ENCODE data around the gene GARIN5B. TPM values are rescaled to one million over a fixed set of nuclear protein-coding genes. Genes with fewer than 3 reads are reported as not detected.

Gene GARIN5B
- polyA plus RNA-seq, 1 donor from 2014 or later, result not detected

DNA sequence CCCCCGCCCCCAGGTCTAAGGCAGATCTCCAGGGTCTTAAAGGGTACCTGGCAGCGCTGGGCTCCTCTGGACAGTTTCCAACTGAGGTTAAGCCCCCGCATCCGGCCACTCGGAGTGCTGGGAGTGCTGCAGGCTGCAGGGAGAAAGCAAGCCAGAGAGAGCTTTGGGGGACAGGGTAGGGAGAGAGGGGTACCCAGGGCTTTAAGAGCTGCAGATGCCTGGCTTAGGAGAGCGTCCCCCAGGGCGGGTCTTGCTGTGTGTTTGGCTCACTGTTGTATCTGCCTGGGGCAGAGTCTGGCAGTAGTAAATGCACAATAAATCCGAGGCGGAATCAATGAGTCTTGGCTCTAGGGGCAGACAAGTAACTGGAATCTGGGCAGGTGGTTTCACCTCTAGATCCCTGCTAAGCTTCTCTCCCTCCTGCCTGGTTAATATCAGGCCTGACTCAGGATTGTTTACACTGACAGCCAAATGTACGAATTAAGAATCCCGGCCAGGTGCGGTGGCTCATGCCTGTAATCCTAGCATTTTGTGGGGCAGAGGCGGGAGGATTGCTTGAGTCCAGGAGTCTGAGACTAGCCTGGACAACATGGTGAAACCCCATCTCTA, 7.7 kb downstream of the GARIN5B start:
- peaks cover 54% of the 10 kb centered on the region for H3K27me3 ChIP-seq (ENCODE audit: insufficient read depth, low read depth, low read length)
- no peak overlapping the region for H2AFZ ChIP-seq (ENCODE audit: low read depth, low read length)
- H3K4me3 ChIP-seq (ENCODE audit: low read length), result no peak overlapping the region
- no peaks in the 10 kb centered on the region for H3F3A ChIP-seq (ENCODE audit: insufficient read depth, low read length, poor library complexity, severe bottlenecking)
- no peaks in the 10 kb centered on the region for H3K9me2 ChIP-seq (ENCODE audit: insufficient read depth, low read length)
- no peak overlapping the region for H3K4me2 ChIP-seq (ENCODE audit: low read length)
- no peaks in the 10 kb centered on the region for H4K20me1 ChIP-seq (ENCODE audit: insufficient read depth)
- TF ChIP-seq CTCF (IDR thresholded peaks at IDR 0.05; ENCODE audit: poor library complexity, severe bottlenecking) (no peak), EP300 (conservative IDR thresholded peaks at IDR 0.05; ENCODE audit: poor library complexity, severe bottlenecking) (no peak), POLR2AphosphoS5 (IDR thresholded peaks at IDR 0.05) (no peak)
- H3K79me2 ChIP-seq (replicated peaks; ENCODE audit: insufficient read depth, low read length), result no peaks in the 10 kb centered on the region
- H3K27ac ChIP-seq (ENCODE audit: low read length), result no peak overlapping the region
- no peaks in the 10 kb centered on the region for H3K9me3 ChIP-seq (ENCODE audit: low read length)
- no peak overlapping the region for H3K9ac ChIP-seq (ENCODE audit: low read length)
- no peaks in the 10 kb centered on the region for H3K36me3 ChIP-seq (ENCODE audit: insufficient read depth, low read length)

GRCh38 chr19:55354698-55355212, 8.3 kb downstream of the GARIN5B start, which contains the start of gene COX6B2:
TSS of gene COX6B2 (minus strand) at chr19:55354719. CDS start at chr19:55354521, 198 bp downstream.
- H2AFZ ChIP-seq (ENCODE audit: low read depth, low read length), result no peak within 1 kb of the TSS
- H3K4me3 ChIP-seq (ENCODE audit: low read length), result peak within 1 kb of the TSS; percentile 71
- peak within 1 kb of the TSS; percentile 81 for H3K4me2 ChIP-seq (ENCODE audit: low read length)
- peaks cover 54% of the 10 kb centered on the region for H3K27me3 ChIP-seq (ENCODE audit: insufficient read depth, low read depth, low read length)
- no peak within 1 kb of the TSS for H3K27ac ChIP-seq (ENCODE audit: low read length)
- H3K9ac ChIP-seq (ENCODE audit: low read length), result peak within 1 kb of the TSS; percentile 41
- no peaks in the 10 kb centered on the region for H3K79me2 ChIP-seq (replicated peaks; ENCODE audit: insufficient read depth, low read length)
- H3K36me3 ChIP-seq (ENCODE audit: insufficient read depth, low read length), result no peaks in the 10 kb centered on the region
- TF ChIP-seq CTCF (IDR thresholded peaks at IDR 0.05; ENCODE audit: poor library complexity, severe bottlenecking) (no peak), RAD21 (conservative IDR thresholded peaks at IDR 0.05) (no peak), MXI1 (conservative IDR thresholded peaks at IDR 0.05; ENCODE audit: poor library complexity, severe bottlenecking) (no peak), SMC3 (conservative IDR thresholded peaks at IDR 0.05; ENCODE audit: poor library complexity) (no peak), EP300 (conservative IDR thresholded peaks at IDR 0.05; ENCODE audit: poor library complexity, severe bottlenecking) (no peak), POLR2AphosphoS5 (IDR thresholded peaks at IDR 0.05) (no peak), EZH2 (IDR thresholded peaks at IDR 0.05; ENCODE audit: borderline replicate concordance, insufficient read depth, low read length, poor library complexity, severe bottlenecking) (no peak), TAF1 (IDR thresholded peaks at IDR 0.05; ENCODE audit: low read depth) (no peak)
- TF ChIP-seq, protein P1, sequence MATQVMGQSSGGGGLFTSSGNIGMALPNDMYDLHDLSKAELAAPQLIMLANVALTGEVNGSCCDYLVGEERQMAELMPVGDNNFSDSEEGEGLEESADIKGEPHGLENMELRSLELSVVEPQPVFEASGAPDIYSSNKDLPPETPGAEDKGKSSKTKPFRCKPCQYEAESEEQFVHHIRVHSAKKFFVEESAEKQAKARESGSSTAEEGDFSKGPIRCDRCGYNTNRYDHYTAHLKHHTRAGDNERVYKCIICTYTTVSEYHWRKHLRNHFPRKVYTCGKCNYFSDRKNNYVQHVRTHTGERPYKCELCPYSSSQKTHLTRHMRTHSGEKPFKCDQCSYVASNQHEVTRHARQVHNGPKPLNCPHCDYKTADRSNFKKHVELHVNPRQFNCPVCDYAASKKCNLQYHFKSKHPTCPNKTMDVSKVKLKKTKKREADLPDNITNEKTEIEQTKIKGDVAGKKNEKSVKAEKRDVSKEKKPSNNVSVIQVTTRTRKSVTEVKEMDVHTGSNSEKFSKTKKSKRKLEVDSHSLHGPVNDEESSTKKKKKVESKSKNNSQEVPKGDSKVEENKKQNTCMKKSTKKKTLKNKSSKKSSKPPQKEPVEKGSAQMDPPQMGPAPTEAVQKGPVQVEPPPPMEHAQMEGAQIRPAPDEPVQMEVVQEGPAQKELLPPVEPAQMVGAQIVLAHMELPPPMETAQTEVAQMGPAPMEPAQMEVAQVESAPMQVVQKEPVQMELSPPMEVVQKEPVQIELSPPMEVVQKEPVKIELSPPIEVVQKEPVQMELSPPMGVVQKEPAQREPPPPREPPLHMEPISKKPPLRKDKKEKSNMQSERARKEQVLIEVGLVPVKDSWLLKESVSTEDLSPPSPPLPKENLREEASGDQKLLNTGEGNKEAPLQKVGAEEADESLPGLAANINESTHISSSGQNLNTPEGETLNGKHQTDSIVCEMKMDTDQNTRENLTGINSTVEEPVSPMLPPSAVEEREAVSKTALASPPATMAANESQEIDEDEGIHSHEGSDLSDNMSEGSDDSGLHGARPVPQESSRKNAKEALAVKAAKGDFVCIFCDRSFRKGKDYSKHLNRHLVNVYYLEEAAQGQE (IDR thresholded peaks at IDR 0.05; ENCODE audit: borderline replicate concordance), result no peak
- H3K9me3 ChIP-seq (ENCODE audit: low read length), result no peaks in the 10 kb centered on the region
- no peaks in the 10 kb centered on the region for H4K20me1 ChIP-seq (ENCODE audit: insufficient read depth)
- no peaks in the 10 kb centered on the region for H3K9me2 ChIP-seq (ENCODE audit: insufficient read depth, low read length)
- no peaks in the 10 kb centered on the region for H3F3A ChIP-seq (ENCODE audit: insufficient read depth, low read length, poor library complexity, severe bottlenecking)
